Astrocyte (in vitro differentiated cells and primary cell): ENCODE results near the gene SGCG.
"Not testable (repeated sequence)": the region's sequence is repeated elsewhere in the genome, so short reads cannot be mapped to it uniquely, and the experiment has no call there.

ENCODE experiments used
- CTCF ChIP-seq: IDR thresholded peaks from 2 replicates; pipeline ENCODE4 v1.5.1; 2011; ENCODE audit warnings: low read depth, mild to moderate bottlenecking, inconsistent platforms, low read length, moderate library complexity; ENCODE audit not compliant: insufficient read depth
- EZH2 ChIP-seq: IDR thresholded peaks from 2 replicates; pipeline ENCODE4 v1.6.1; 2012; ENCODE audit warnings: mild to moderate bottlenecking, low read length, inconsistent platforms; ENCODE audit not compliant: insufficient read depth

GRCh38 chr13:23314837-23315236 lies 134.1 kb downstream of the SGCG start:
- TF ChIP-seq CTCF, EZH2: not testable (repeated sequence)
